ENCODE results near the gene SRGAP1.
A peak's percentile ranks its signal among the peaks of the same experiment; 100 is the strongest.

The SRGAP1 gene

DNA sequence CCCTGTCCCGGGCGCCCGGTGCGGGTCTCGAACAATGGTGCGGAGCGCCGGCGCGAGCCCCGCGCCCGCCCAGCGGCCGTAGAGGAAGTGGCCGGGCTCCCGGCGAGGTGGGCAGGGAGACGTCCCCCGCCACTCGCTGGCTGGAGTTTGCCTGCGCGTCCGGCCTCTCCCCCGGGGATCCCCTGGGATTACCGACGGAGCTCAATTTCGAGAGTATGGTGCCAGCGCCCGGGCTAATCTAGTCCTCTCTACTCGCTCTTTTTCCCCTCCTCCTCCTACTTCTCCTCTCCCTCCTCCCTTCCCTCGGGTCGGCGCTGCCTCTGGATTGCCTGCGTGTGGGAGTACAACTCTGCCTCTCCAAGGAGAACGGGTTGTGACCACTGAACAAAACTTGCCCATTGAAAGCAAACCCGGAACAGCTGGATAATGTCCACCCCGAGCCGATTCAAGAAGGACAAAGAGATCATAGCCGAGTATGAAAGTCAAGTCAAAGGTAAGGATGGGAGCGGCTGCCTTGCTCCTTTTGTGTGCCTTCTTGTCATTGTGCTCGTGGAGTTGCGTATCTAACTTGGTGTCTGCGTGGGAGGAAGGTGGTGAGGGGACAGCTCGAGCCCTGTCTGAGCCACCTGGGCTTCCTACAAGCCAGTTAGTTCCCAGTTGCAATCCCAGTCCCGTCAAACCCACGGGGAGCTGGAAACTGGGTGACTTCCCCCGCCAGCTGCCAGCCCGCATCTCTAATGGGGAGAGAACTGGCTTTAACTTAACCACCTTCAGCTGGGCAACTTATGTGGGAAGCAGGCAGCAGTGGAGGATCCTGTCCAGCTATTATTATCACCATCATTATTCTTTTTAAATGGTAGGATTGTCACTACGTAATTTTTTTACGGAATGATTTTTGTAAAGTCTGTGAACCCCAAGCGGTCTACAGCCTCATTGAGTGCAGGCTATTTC, at the start of gene SRGAP1:
Gene SRGAP1 (plus strand): TSS at position 310 of the 951 bp plus-strand sequence. CDS start 117 bp downstream, at position 427.
- DNase-seq = peak in 49 of 56 donors; percentile 28 to 86 (median 61)

DNA sequence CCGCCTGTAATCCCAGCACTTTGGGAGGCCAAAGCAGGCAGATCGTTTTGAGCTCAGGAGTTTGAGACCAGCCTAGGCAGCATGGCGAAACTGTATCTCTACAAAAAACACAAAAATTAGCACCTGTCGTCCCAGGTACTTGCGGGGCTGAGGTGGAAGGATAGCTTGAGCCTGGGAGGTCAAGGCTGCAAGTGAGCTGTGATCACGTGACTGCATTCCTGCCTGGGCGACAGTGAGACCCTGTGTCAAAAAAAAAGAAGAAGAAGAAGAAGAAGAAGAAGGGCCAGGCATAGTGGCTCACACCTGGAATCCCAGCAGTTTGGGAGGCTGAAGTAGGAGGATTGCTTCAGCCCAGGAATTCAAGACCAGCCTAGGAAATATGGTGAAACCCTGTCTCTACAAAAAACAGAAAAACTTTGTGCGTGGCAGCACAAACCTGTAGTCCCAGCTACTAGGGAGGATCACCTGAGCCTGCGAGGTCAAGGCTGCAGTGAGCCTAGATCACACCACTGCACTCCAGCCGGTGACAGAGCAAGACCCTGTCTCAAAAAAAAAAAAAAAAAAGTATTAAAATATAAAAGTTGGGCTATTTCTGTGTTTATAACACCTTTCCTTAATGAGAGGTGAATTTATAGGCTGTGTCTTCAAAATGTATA, 49.3 kb upstream of the SRGAP1 start:
- no peak for DNase-seq

DNA sequence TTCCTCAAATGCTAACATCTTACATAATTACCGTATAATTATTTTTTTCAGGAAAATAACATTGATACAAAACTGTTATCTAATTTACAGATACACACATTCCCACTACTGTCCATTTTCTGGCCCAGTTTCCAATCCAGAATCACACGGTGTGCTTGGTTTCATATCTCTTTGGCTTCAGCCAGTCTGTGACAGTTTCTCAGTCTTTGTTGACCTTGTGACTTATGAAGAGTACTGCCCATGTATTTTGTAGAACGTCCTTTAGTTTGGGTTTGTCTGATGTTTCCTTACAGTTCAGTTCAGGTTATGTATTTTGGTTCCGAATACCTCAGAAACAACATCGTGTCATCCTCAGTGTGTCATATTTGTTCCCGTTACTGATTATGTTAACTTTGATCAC, 48.6 kb upstream of the SRGAP1 start:
- no peak for DNase-seq

DNA sequence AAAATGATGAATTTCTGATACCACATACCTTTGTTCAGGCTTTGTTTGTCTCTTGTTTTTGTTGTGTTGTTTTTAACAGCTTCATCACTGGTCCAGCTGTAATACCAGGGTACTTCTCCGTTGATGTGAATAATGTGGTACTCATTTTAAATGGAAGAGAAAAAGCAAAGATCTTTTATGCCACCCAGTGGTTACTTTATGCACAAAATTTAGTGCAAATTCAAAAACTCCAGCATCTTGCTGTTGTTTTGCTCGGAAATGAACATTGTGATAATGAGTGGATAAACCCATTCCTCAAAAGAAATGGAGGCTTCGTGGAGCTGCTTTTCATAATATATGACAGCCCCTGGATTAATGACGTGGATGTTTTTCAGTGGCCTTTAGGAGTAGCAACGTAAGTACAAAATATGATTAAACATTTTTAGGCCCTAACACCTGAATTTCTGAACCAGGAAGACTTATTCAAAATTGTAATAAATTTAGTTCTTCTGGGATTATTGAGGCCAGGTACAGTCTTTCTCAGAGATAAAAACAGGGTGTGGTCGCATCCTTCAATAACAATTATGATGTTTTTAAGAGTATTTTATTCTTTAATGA, 42.4 kb upstream of the SRGAP1 start:
- no peak for DNase-seq

DNA sequence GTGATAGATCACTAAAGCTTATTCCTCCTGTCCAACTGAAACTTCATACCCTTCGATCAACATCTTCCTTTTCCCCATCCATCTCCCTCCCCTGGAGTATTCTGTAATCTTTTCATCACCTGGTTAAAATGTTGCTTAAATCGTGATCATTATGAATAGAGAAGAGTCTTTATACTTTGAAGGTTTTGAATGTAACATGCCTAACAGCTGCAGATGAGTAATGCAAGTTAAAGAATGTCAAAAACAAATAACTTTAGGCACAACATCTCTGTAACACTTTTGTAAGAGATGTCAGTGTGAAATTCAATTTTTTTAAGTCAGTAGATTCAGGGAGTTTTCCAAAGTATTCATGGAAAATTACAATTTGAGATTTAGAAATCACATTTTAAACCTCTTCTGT, 39.8 kb upstream of the SRGAP1 start:
- DNase-seq = no peak

DNA sequence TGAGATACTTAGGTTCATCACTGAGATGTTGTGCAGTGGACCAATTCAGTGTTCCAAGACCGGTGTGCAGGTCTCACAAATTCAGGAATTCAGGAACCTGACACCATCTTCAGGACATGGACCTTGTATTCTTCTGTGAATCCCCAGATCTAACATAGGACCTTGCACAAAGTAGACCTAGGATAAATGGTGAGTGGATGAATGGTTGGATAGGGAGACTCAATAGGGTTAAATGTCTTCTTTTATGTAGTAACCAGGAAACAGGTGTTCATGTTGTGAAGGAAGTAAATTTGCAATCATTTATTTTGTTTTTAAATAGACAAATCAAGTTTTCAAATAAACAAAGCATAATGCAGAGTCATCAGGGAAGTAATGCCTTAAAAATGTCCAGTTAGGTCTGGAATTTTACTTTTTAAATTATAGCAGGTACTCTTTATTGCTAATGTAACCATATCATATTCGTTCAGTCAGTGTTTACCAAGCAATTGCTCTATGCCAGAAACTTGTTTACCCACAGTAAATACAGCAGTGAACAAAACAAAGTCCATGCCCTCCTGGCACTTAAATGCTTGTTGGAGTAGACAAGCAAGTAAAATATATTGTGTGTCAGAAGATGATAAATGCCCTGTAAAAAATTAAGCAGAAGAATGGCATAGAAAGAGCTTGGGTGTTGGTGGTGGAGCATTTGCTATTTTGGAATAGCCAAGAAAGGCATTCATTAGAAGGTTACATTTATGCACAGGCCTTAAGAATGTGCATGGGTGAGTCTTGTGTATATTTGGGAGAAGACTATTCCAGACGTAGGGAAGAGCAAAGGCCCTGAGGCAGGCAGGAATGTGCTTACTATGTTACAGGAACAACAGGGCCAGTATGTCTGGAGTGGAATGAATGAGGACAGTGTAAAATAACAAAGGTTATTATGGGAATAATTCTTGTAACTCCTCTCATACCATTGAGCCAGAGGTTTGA, 38.5 kb upstream of the SRGAP1 start:
- DNase-seq = no peak

DNA sequence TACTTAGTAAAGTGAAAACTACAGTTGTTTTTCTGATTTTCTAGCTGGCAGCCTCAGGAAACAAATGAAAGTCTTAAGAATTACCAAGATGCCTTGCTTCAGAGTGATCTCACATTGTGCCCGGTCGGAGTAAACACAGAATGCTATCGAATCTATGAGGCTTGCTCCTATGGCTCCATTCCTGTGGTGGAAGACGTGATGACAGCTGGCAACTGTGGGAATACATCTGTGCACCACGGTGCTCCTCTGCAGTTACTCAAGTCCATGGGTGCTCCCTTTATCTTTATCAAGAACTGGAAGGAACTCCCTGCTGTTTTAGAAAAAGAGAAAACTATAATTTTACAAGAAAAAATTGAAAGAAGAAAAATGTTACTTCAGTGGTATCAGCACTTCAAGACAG, 35.9 kb upstream of the SRGAP1 start:
- no peak for DNase-seq

DNA sequence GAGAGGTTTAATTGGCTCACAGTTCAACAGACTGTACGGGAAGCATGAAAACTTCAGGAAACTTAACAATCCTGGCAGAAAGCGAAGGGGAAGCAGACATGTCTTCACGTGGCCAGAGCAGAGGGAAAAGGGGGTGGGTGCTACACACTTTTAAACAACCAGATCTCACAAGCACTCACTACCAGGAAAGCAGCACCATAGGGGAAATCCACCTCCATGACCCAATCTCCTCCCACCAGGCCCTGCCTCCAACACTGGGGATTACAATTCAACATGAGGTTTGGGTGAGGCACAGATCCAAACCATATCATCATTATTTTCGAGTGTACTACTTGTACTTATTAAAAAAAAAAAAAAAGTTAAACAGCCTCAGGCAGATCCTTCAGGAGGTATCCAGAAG, 34.9 kb upstream of the SRGAP1 start:
- DNase-seq = no peak

DNA sequence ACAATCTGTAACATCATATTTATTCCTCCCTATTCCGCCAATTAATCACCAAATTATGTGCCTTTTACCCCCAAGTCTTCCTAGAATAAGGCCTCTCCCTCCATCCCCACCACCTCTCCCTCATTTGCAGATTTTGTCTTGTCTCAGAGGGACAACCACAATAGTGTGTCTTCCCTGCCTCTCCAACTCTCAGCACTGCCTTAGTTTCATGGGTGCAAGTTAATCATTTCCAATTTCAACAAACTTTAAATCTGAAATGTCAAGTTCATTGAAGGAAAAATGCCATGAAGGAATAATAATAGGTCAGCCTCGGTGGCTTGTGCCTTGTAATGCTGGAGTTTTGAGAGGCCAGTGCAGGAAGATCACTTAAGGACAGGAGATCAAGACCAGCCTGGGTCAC, 33.2 kb upstream of the SRGAP1 start:
- no peak for DNase-seq

DNA sequence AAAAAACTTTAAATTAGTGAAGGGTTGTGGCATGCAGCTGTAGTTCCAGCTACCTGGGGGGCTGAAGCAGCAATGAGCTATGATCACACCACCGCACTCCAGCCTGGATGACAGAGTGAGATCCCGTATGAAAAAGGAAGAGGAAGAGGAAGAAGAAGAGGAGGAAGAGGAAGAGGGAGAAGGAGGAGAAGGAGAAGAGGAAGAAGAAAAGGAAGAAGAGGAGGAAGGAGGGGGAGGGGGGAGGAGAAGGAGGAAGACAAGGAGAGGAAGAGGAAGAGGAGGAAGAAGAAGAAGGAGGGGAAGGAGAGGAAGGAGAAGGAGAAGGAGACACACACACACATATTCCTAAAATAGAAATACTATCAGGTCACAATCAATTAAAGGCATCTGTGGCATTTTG, 32.7 kb upstream of the SRGAP1 start:
- DNase-seq = no peak

DNA sequence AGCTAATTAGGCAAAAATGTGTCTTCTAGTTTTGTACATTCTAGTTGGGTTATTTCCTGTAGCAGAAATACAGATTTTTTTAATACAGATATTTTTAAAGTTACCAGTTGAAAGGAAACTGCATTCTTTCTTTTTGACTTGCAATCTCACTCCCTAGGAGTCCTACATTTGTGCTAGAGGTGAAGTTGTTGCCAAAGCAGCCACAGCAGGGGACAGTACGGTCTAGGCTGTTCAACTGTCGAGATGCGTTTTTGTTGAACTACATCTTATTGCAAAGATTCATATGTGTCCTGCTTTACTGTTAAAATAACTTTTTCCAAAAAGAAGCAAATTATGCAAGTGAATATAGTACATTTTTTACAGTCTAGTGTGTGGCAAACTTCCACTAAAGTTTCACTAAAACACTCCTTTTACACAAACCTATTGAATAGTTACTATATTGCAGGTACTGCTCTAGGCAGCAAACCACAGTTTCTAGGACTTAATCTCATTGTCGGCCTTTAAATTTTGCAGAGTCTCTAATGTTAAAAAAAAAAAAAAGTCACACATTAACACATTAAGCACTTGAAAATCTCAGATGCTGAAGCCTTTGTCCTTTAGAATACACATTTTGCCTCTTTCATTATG, 30.2 kb upstream of the SRGAP1 start:
- no peak for DNase-seq

DNA sequence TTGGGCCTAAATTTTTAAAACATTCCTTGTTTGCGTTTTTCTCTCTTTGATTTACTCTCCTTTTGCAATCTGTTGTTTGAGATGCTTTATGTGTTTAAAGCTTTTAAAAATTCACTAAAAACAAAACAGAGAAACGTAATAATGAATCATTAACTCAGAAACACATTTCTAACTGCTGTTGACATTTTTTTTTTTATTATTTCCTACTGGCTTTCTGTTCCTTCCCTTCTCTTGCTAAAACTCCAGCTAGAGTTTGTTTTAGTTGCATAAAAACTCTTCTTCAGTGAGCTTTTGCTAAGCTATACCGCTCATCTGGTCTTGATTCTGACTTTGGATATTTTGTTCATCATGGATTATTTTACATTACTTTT, 29.0 kb upstream of the SRGAP1 start:
- no peak for DNase-seq

DNA sequence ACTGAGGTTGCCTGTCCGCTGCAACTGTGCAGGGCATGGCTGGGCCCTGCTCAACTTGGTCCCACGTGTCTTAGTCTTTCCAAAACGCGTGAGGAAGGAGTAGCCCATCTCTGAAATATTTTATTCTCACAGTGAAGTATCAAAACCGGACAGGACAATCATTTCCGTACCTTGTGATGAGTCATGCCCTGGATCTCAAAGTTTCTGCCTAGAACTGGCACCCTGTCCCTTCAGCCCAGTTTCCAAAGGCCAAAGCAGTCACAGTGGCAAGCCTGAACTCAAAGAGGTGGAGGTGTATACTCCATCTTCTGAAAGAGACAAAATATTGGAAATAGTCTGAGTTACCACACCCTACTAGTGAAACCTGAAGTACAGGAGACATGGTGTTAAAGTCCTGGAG, 28.5 kb upstream of the SRGAP1 start:
- DNase-seq = no peak

DNA sequence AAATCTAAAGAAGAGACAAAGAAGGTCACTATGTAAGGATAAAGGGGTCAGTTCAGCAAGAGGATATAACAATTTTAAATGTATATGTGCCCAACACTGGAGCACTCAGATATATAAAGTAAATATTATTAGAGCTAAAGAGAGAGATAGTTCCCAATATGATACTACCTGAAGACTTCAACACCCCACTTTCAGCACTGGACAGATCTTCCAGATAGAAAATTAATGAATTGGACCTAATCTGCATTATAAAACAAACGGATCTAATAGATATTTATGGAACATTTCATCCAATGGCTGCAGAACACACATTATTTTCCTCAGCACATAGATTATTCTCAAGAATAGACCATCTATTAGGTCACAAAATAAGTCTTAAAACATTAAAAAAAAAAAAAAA, 24.1 kb upstream of the SRGAP1 start:
- DNase-seq = no peak

DNA sequence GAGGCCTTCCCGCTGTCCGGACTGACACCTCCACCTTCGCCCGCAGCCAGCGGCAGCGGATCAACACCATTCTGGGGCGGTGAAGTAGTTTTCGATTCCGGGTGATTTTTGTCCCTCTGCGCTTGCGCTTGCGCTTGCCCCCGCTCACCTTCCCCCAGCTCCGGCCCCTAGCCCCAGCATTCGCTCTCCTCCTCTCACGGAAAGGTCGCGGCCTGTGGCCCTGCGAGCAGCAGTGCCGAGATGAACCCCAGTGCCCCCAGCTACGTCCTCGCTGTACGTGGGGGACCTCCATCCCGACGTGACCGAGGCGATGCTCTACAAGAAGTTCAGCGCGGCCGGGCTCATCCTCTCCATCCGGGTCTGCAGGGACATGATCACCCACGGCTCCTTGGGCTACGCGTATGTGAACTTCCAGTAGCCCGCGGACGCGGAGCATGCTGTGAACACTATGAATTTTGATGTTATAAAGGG, 22.7 kb upstream of the SRGAP1 start:
- peak in 21 of 56 donors; percentile 5 to 57 (median 21) for DNase-seq

DNA sequence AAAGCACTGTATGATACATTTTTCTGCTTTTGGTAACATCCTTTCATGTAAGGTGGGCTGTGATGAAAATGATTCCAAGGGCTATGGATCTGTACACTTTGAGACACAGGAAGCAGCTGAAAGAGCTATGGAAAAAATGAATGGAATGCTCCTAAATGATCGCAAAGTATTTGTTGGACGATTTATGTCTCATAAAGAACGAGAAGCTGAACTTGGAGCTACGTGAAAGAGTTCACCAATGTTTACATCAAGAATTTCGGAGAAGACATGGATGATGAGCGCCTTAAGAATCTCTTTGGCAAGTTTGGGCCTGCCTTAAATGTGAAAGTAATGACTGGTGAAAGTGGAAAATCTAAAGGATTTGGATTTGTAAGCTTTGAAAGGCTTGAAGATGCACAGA, 22.1 kb upstream of the SRGAP1 start:
- DNase-seq = no peak

DNA sequence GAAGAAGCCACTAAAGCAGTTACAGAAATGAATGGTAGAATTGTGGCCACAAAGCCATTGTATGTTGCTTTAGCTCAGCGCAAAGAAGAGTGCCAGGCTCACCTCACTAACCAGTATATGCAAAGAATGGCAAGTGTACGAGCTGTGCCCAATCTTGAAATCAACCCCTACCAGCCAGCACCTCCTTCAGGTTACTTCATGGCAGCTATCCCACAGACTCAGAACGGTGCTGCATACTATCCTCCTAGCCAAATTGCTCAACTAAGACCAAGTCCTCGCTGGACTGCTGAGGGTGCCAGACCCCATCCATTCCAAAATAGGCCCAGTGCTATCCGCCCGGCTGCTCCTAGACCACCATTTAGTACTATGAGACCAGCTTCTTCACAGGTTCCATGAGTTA, 21.5 kb upstream of the SRGAP1 start:
- no peak for DNase-seq

DNA sequence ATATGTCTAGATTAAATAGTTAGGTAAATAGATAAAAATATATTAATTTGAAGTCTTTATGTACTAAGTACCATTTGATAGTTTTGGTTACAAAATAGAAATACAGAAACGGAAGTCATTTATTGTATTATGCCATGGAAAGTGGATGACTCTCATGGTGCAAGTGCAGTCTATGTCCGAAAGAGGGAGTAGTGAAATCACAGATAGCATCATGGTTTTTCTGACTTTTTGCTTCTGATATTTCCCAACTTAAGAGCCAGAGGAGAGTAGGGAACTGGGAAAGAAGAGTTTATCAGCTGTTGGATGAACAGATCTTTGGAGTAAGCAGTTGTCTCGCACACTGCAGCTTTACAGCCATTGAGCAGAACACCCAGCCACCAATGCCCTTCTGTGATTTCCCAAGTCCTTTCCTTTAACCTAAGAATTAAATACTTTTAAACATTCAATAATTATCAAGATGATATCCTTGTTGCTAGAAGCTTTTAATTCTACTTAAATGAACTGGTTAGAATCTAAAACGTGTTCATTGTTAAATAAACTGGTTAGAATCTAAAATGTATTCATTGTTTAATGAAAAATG, 18.4 kb upstream of the SRGAP1 start:
- DNase-seq = peak in 2 of 56 donors; percentile 1 to 5

DNA sequence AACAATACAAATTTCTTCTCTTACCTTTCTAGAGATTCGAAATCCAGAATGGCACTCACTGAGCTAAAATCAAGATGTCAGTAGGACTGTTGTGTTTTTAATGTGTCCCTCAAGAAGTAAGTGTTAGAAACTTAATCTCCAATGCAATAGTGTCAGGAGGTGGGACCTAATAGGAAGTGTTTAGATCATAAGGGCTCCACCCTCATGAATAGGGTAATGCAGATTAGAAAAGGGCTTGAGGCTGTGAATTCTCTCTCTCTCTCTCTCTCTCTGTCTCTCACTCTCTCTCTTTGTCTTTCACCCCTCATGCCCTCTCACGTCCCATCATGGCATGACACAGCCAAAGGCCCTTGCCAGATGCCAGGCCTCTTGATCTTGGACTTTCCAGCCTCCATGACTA, 15.6 kb upstream of the SRGAP1 start:
- DNase-seq = no peak

DNA sequence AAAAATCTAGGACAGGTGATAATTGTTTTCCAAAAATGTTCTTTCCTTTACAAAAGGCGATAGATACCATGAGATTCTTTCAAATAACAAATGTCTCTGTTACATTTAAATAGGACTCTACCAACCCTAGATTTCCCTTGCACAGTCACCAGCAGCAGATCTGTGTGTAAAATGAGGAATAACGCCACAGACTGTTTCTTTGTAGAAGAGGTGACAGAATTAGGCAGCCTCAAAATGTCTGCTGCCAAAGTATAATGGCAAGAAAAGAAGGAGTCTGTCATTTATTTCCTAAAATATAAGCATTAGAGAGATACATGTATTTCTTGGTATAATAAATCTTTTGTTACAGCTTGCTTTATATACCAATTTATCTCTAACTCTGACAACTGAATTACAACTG, 8.5 kb upstream of the SRGAP1 start:
- DNase-seq = no peak
